ENCODE data around the gene RAB5B. TPM values are rescaled to one million over a fixed set of nuclear protein-coding genes. Genes with fewer than 3 reads are reported as not detected.

The RAB5B gene, protein sequence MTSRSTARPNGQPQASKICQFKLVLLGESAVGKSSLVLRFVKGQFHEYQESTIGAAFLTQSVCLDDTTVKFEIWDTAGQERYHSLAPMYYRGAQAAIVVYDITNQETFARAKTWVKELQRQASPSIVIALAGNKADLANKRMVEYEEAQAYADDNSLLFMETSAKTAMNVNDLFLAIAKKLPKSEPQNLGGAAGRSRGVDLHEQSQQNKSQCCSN
- total RNA-seq (2014; rRNA removed; shearing (Covaris generic)): 46.9 and 47.7 TPM in 2 replicates

DNA sequence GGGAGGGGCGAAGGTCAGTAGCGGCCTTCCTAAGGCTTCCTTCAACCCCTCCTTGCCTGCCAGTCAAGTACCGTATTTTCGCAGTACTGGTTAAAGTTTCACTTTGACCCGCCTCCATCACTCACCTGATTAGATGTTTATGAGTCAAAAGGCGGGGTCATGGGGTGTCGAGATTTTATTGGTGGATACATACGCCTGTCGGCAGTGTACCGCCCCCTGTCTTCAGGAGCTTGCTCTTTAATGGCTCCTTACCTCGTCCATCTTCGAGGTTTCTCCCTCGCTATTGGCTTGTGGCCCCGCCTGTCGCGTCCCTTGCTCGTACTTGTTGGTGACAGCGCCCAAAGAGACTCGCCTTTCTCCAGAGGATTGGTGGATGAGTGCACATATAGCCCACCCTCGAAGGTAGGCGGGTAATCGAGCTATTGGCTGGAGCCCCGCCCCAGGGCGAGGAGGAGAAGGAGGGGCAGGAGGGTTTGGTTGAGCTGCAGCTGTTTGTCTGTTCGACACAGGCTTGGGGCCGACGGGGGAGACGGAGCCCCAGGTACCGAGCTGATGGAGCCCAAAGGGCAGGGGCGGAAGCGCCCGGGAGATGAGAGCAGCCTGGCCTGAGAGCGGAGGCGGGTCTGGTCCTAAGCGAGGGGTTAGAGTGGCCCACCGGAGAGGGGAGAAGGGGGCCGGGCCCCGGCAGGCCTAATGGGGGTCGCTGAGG lies at the start of gene RAB5B:
Gene RAB5B, plus strand, starts transcription at position 480 of the 709 bp plus-strand sequence. CDS start 12,883 bp downstream, outside the sequence.
- DNase-seq (ENCODE audit: low spot score): peak; percentile 100

DNA sequence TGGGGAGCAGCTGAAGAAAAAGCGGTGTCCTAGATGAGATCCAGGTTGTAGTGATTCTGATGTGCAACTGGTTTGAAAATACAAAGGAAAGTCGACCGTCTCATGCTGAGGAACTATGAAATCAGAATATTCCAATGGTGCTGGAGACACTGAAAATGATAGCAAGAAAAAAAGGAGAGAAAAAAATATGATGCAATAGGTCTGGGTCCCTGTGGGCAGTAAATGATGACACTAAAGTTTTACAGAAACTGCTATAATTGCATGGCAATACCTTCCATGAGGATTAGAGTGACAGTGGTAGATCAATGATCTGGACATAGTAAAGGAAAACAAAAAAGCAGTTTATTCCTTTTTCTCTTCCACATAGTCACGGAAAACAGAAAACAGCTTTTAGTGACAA lies 48.5 kb upstream of the RAB5B start:
- DNase-seq (ENCODE audit: low spot score): no peak

DNA sequence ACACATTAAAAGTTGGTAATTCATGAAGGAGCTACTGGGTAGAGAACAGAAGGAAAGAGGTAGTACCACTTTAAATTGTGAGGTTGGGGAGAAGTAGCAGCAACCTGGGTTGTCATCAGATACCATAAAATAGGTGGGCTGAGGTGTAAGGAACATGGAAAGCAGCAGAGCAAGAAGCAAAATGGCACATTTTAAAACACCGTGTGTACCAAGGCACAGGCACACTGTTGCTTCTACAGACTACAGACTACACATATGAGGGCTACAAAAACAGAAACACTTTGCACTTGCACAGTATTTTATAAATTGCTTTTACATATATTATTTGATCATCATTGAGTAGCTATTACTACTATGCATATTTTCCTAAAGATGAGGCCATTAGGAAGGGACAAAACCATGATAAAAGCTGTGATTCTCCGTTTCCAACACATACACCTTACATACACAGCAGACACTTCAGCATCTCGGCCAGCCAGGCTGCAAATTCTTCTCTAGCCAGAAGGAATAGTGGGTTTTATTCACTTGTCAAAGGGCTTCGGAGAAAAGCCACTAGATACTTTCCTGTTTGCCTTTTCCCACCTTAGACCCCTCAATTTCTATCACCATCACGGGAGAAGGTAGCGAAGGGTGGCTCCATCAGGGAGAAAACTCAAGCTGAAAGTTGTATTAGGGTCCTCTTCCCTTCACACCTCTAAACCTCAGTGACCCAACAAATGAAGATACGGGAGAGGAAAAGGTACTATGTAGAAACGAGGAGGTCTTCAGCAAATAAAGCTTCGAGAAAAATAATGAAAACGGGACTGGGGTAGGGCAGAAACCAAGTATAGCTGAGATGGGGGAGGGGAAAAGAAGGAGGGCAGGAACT lies 47.8 kb upstream of the RAB5B start:
- DNase-seq (ENCODE audit: low spot score): no peak

GRCh38 chr12:55926738-55927587 lies 46.9 kb upstream of the RAB5B start:
- peak; percentile 92 for DNase-seq (ENCODE audit: low spot score)

GRCh38 chr12:55927588-55928502 lies 46.0 kb upstream of the RAB5B start, which contains the start of gene PYM1:
PYM1 (minus strand) TSS chr12:55927894; CDS start chr12:55927761, 133 bp downstream.
- DNase-seq (ENCODE audit: low spot score): peak; percentile 48

DNA sequence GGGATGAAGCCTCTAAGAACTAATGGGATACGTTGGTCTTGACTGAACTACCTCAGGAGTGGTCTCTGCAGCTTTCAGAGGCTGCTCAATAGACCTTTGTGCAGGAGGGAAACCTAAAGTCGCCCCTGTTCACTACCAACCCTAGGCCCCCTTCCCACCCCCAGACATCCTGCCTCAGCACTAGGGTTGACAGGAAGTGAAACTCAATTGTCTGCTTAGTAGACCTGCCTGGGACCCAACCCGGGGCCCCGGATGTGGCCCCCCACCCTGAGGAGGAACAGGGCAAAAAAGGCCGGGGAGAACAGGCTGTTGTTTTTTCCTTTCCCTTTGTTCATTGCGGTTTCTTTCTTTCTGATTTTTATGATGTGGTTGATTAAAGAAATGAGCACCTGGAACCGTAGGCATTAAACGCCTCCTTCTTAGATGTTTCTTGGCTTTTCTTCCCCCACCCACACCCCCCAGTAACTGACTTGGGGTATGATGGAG lies 44.5 kb upstream of the RAB5B start:
- no peak for DNase-seq (ENCODE audit: low spot score)

DNA sequence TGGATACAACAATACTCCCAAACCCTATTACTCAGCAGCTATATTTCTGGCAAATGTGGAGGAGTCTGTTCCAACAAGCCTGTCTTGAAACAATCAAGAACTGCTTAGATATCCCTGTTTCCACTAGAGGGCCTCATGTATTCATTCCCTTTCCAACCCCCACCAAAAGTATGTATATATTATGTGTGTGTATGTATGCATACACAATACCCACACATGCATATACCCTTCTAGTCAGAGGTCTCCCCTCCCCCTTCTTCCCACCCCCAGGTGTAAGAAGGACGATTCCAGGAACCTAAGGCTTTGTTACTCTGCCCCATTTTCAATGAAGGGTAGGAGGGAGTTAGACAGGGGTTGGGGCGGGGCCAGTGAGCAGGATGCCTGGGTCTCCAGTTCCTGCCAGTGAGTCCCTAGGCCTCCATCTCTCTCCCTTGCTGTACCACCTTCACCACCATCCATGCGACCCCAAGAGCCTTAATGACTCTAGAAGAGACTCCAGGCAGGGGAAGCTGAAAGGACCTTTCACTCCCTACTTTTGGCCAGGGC lies 43.0 kb upstream of the RAB5B start, which contains the start of gene DGKA:
Gene DGKA, plus strand, starts transcription at position 392 of the 546 bp plus-strand sequence. CDS start 5,342 bp downstream, outside the sequence.
- peak; percentile 52 for DNase-seq (ENCODE audit: low spot score)

GRCh38 chr12:55931317-55931779 lies 42.5 kb upstream of the RAB5B start:
- DNase-seq (ENCODE audit: low spot score): no peak

- DNase-seq (ENCODE audit: low spot score): no peak
Measured at GRCh38 chr12:55931780-55932550, 41.9 kb upstream of the RAB5B start.

DNA sequence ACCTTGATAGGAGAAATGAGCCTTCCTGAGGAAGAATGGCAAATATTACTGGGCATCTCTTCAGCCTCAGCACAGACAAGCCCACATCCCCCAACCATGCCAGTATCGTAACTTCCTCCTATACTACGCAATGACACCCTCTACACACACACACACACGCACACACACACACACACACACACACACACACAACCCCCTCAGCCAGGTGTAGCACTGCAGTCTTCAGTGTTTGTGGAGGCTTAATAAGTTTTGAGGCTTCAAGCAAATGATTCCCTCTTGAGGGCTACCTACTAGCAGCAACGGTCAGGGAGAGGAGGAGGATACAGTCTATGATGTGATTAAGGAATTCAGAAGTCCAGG lies 41.3 kb upstream of the RAB5B start:
- no peak for DNase-seq (ENCODE audit: low spot score)

DNA sequence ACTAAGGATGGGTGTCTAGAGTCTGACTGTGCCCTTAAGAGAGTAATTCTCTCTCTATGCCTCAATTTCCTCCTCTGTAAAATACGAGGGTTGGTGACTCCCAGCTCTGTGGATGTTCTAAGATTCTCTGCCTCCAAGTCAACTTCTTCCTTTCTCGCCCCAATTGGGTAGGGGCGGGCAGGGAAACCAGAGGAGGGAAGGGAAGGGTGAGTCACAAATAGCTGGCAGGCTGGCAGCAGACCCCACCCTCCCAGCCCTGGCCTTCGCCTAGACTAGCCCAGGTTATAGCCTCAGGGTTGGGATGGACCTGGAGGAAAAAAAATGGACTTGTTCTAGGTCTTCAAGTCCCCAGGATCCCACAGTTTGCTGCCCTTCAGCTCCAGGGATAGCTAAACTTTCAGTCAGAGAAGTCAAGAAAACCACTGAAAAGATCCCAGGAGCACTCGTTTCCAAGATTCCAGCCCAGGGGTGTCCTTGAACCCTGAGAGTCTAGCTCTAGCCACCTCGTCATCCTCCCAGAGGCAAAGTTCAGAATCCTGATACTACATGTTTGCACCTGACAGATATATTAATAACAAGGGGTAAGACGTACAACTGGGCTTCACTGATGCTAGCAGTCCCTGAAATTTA lies 40.6 kb upstream of the RAB5B start:
- DNase-seq (ENCODE audit: low spot score): peak; percentile 42

DNA sequence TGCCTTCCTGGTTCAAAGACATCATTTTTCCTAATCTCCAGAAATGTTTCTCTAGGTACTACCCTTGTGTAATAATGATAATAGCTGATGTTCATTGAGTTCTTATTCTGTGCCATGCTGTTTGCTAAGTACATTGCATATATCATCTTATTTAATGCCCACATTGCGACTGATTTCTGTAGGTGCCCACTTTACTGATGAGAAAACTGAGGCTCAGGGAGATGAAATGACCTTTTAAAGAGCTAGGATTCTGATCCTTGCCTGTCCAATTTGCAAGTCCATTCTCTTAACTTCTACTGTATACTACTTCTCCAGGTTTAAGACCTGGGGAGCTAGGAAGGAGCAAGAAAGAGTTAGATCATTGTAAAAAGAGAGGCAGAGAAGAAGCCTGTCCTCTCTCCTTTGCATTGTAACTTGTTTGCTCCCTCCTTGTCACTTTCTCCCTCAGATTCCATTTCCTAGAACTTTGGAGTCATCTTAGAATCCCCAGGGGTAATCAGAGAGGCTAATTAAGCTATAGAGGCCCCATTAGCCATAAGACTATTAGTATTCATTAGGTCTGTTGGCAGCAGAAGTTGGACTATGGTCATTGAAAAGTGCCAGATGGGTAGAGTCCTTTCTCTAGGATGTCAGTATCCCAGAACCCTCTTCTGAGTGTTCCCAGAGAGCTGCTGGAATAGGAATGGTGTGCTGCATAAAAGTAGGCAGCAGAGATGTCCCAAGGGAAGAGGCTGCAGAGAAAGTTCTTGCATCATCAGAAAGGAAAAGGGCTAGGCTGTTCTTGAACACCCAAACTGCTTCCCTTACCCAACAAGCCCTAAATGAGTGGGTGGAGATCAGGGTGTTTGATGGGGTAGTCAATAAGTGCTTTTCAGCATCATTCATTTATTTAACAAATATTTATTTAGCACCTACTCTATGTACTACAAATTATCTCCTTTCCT lies 39.8 kb upstream of the RAB5B start:
- DNase-seq (ENCODE audit: low spot score): no peak

GRCh38 chr12:55934773-55935172 lies 39.1 kb upstream of the RAB5B start:
- DNase-seq (ENCODE audit: low spot score): no peak

GRCh38 chr12:55935738-55936151 lies 38.1 kb upstream of the RAB5B start:
- DNase-seq (ENCODE audit: low spot score): no peak

DNA sequence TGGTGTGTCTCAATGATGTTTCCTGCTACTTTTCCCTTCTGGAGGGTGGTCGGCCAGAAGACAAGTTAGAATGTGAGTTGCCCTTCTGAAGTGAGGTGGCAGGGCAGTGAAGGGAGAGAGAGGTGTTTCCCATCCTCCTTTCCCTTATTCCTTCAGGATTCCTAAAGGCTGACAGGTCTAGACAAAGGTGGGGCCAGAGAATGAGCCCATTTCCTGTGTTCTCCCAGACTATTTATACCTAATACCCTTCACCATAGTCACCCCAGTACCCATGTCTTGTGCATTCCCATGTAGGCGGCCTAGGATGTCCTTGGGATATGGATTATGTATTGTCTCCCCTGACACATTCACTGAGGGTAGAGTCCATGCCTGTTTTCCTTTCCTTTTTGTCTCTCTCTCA lies 35.9 kb upstream of the RAB5B start:
- no peak for DNase-seq (ENCODE audit: low spot score)

DNA sequence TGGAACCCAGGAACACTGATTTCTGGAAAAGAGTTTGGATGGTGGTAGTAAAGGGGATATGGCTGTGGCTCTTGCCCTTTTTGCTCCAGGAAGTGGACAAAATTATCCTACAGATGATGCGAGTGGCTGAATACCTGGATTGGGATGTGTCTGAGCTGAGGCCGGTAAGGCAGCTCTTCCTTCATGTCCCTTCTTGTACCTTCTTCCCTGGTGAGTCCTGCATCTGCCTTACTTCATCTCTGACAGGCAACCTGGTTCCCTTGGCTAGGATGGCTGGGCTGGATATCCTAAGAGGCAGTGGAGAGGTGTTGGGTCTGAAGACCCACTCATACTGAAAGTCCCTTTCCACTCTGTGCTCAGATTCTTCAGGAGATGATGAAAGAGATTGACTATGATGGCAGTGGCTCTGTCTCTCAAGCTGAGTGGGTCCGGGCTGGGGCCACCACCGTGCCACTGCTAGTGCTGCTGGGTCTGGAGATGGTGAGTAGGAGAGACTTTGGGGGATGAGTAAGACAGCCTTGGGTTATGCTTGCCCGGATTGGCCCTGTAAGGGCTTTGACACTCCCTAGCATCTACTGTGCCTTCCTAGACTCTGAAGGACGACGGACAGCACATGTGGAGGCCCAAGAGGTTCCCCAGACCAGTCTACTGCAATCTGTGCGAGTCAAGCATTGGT lies 34.9 kb upstream of the RAB5B start:
- DNase-seq (ENCODE audit: low spot score): no peak

Data from H4 (cell line).